T1000 (cell line): ENCODE measurements around the gene CES3.
A peak's percentile ranks its signal among the peaks of the same experiment; 100 is the strongest.
"Not testable (repeated sequence)": the region's sequence is repeated elsewhere in the genome, so short reads cannot be mapped to it uniquely, and the experiment has no call there.

ENCODE experiments used
- DNase-seq: peaks from one replicate; lab custom pipeline; 2025; ENCODE audit warnings: mixed read lengths; lab: John Stamatoyannopoulos, UW

The CES3 gene

DNA sequence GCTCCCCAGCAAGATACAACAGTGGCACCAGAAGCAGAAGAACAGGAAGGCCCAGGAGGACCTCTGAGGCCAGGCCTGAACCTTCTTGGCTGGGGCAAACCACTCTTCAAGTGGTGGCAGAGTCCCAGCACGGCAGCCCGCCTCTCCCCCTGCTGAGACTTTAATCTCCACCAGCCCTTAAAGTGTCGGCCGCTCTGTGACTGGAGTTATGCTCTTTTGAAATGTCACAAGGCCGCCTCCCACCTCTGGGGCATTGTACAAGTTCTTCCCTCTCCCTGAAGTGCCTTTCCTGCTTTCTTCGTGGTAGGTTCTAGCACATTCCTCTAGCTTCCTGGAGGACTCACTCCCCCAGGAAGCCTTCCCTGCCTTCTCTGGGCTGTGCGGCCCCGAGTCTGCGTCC, 11.9 kb downstream of the CES3 start:
- no peak for DNase-seq

DNA sequence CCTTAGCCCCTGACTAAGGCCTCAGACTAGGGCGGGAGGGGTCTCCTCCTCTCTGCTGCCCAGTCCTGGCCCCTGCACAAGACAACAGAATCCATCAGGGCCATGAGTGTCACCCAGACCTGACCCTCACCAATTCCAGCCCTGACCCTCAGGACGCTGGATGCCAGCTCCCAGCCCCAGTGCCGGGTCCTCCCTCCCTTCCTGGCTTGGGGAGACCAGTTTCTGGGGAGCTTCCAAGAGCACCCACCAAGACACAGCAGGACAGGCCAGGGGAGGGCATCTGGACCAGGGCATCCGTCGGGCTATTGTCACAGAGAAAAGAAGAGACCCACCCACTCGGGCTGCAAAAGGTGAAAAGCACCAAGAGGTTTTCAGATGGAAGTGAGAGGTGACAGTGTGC, 12.7 kb downstream of the CES3 start:
- no peak for DNase-seq

DNA sequence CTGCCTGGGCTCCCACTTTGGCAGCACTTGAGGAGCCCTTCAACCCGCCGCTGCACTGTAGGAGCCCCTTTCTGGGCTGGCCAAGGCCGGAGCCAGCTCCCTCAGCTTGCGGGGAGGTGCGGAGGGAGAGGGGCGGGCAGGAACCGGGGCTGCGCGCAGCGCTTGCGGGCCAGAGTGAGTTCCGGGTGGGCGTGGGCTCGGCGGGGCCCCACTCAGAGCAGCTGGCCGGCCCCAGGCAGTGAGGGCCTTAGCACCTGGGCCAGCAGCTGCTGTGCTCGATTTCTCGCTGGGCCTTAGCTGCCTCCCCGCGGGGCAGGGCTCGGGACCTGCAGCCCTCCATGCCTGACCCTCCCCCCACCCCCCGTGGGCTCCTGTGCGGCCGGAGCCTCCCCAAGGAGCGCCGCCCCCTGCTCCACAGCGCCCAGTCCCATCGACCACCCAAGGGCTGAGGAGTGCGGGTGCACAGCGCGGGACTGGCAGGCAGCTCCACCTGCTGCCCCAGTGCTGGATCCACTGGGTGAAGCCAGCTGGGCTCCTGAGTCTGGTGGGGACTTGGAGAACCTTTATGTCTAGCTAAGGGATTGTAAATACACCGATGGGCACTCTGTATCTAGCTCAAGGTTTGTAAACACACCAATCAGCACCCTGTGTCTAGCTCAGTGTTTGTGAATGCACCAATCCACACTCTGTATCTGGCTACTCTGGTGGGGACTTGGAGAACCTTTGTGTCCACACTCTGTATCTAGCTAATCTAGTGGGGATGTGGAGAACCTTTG, 13.3 kb downstream of the CES3 start:
- not testable (repeated sequence) for DNase-seq

DNA sequence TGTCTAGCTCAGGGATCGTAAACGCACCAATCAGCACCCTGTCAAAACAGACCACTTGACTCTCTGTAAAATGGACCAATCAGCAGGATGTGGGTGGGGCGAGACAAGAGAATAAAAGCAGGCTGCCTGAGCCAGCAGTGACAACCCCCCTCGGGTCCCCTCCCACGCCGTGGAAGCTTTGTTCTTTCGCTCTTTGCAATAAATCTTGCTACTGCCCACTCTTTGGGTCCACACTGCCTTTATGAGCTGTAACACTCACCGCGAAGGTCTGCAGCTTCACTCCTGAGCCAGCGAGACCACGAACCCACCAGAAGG, 13.8 kb downstream of the CES3 start:
- DNase-seq: not testable (repeated sequence)

DNA sequence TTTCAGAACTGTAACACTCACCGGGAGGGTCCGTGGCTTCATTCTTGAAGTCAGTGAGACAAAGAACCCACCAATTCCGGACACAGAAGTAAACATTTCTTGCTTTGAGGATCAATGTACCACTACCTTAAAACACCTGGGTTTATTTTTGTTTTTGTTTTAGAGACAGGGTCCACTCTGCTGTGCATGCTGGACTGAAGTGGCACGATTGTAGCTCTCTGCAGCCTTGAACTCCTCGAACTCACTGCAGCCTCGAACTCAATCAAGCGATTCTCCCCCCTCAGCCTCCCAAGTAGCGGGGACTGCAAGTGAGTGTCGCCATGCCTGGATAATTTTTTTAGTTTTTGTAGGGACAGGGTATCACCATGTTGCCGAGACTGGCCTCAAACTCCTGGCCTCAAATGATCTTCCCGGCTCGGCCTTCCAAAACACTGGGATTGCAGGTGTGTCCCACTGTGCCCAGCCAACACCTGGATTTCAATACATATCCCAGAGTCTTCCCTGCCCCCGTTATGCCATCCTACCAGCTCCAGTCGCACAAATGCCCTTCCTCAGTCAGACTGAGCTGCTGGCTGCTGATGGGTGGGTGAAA, 14.3 kb downstream of the CES3 start:
- DNase-seq: no peak

DNA sequence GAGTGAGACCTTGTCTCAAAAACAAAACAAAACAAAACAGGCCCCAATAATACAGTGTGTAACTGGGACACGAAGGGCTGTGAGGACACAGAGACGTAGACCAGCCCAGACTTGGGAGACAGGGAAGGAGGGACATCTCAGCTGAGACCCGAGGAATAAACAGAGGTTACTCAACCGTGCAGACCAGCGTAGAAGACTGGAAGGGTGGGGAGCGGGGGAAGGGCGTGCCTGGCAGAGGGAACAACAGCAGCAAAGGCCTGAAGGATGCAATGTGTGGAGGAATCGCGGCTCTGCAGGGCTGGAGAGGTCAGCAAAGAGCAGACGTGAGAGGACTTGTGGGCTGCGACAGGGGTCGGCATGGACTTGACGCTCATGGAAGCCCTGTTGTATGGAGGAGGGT, 15.7 kb downstream of the CES3 start:
- DNase-seq: no peak

DNA sequence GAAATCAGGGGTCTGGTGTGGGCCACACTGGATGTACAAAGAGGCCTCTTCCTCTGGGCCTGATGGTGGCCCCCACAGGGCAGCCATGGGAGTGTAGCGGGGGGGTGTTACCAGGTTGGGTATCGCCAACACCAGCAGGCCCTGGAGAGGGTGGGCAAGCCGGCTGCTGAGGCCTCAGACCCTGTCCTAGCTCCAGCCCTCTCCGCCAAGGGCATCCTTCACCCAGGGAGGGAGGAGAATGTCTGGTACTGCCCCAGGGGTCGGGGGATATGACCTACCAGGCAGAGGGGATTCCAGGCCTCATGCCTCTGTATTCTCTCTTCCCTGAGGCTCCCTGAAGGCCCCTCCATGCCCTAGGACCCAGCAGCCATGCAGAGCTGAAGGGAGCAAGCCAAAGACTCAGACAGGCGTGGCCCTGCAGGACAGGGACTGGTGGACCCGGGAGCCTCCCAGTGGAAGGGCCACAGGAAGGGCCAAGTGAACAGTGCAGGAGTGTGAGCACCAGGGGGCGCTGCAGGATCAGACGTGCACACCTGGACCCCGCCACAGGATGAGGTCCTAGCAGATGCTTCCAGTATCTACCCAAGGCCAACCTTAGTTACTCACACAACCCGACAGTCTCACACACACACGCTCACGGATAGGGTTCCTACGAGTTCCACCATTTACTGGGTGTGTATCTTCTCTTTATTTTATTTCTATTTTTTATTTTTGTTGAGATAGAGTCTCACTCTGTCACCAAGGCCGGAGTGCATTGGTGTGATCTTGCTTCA, 16.5 kb downstream of the CES3 start:
- peak; percentile 65 for DNase-seq

DNA sequence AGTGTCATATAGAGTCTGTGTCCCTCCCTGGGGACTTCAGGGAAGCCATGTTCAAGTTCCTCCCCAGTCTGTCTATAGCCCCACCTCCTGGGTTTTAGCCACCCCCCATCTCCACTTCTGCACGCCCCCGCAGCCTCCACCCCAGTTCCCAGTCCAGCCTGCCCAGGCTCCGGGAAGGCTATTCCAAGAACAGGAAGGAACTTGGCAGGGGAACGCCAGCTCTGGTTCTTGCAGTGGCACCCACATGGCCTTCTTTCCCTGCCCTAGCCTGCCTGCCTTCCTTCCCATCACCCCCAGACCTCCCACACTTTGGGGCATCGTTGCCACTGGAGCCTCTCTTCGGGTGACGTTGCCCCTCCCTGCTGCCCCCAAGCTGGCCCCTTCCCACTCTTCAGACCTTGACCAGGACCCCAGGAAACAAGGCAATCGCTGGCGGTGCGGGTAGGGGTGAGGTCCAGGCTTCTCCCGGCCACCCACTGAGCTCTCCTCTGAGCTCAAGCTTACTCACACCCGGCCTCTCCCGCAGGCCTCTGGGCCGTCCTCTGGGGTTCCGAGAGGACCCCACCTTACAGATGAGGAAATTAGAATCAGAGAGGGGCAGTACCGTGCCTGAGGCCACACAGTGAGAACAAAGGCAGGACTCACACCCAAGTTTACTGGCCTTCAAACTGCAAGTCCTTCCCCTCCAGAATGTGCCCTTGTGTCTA, 18.1 kb downstream of the CES3 start:
- no peak for DNase-seq

DNA sequence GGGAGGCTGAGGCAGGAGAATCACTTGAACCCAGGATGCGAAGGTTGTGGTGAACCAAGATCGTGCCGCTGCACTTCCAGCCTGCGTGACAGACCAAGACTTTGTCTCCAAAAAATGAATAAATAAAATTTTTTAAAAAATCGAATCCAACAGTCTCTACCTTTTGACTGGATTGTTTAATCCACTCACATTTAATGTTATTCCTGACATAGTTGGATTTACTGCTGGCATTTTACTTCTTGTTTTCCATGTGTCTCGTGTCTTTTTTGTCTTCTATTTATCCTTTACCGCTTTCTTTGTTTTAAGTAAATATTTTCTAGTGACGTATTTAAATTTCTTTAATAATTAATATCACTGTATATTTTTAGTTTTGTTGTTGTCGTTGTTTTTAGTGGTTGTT, 22.0 kb downstream of the CES3 start:
- DNase-seq: no peak

DNA sequence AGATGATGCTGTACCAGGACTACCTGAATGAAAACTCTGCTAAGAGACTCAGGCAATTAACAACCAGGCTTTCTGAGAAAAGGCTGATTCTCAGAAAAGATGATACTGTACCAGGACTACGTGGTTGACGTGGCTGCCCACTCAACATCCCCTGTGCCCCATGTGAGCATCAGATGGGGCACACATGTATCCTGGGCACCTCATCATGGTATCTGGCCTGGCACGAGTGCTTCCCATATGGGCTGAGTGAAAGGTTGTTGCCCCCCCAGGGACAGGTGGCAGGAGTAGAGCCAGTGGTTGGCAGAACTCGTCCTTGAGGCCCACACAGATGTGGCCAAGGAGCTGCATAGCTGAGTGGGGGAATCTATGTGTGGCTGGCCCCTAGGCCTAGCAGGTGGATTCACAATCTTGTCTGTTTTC, 23.8 kb downstream of the CES3 start:
- no peak for DNase-seq

DNA sequence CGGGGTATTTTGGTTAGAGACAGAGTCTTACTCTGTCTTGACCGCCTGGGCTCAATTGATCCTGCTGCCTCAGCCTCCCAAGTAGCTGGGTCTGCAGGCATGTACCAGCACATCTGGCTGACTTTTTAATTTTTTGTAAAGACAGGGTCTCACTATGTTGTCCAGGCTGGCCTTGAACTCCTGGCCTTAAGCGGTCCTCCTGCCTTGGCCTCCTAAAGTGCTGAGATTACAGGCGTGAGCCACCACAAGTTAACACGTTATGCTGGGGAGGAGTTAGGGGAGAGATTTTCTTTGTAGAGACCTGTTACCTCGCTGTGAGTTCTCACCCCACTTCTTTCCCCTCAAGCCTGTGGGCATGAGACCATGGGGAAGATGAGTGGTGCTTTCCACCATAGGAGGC, 25.5 kb downstream of the CES3 start:
- no peak for DNase-seq

DNA sequence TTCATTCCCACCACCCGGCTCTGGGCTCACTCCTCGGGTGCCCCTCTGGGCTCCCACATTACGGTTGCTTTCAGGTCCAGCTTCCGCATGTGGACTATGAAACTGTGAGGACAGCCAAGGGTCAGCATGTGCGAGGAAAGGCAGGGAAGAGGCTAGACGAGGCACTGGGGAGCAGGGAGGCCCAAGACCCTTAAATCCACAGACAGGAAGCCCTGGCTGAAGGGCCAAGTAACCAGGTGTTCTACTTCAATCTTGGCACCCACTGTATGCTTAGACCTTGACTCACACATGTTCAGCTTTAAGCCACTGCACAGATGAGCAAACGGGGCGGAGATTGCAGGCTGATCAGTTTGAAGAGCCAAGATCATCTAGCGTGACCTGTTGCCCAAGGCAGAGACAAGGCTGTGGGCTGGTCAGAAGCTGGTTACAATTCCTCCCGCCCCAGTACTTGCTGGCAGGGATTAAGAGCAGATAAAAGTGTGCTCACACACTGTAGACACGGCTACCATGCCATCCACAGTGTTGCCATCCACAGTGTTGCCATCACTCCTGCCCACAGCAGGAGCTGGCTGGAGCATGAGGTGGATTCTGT, 27.2 kb downstream of the CES3 start, which contains the start of gene CES4A:
CES4A (plus strand) TSS at position 393 of the 592 bp plus-strand sequence; CDS start at position 577, 184 bp downstream.
- DNase-seq: no peak

DNA sequence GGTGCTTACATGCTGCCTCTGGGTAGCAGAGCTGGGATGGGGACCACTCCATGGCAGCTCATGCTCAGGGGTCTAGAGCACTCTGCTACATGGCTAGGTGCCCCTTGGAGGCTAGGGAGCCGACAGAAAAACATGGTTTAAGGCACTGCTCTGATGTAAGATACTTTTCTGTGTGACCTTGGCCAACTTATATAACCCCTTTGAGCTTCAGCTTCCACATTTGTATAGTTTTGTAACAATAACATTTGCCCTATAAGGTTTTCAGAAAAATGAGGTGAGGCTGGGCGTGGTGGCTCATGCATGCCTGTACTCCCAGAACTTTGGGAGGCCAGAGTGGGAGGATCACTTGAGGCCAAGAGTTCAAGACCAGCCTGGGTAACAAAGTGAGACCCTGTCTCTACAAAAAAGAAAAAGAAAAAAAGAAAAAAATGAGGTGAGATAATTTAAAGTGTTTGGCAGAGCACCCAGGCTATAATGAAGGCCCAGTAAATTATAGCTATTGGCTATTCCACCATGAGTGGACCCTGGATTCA, 30.5 kb downstream of the CES3 start:
- DNase-seq: no peak

DNA sequence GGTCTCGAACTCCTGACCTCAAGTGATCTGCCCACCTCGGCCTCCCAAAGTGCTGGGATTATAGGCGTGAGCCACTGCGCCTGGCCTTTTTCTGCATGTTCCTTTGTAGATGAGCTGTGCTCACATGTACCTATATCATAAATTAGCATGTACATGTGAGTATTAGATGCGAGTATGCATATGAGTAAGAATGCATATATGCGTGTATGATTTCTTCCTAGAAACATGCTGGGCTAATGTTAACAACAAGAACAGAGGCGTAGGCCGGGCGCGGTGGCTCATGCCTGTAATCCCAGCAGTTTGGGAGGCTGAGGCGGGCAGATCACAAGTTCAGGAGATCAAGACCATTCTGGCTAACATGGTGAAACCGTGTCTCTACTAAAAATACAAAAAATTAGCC, 32.5 kb downstream of the CES3 start:
- not testable (repeated sequence) for DNase-seq

DNA sequence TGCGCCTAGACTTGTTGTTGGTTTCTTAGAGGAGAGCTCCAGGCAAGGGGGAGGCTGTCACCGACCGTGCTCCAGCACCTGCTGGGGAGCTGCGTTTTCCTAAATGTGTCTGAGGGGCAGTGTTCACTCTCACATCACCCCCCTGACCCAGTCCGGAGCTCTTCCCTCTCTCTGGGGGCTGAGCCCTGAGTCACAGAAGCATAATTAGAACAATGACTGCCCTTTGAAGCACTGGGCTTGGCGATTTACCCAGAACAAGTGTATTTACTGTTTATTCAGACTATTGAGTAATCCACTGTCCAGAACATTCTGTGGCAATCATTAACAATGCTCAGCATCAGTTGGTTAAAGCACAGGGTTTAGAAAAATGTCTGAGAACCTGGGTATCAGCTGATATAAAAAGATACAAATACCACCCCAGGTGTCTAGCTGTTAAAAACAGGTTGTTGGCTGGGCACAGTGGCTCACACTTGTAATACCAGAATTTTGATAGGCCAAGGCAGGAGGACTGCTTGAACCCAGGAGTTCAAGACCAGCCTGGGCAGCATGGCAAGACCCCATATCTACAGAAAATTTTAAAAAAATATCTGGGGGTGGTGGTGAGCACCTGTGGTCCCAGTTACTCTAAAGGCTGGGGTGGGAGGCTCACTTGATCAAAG, 35.4 kb downstream of the CES3 start:
- no peak for DNase-seq

DNA sequence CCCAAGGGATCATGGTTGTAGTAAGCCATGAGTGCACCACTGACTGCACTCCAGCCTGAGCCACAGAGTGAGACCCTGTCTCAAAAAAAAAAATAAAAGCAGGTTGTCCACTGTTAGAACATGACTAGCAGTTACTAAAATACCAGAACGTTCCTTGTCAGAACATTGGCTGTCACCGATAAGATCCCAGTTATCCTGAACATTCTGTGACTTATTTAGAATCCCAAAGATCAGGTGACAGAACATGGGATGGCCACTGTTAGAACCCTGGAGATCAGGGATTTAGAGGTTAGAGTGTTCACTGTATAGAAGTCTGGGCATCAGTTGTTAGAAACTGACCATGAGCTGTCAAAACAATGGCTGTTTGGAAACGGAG, 35.9 kb downstream of the CES3 start:
- DNase-seq: no peak

DNA sequence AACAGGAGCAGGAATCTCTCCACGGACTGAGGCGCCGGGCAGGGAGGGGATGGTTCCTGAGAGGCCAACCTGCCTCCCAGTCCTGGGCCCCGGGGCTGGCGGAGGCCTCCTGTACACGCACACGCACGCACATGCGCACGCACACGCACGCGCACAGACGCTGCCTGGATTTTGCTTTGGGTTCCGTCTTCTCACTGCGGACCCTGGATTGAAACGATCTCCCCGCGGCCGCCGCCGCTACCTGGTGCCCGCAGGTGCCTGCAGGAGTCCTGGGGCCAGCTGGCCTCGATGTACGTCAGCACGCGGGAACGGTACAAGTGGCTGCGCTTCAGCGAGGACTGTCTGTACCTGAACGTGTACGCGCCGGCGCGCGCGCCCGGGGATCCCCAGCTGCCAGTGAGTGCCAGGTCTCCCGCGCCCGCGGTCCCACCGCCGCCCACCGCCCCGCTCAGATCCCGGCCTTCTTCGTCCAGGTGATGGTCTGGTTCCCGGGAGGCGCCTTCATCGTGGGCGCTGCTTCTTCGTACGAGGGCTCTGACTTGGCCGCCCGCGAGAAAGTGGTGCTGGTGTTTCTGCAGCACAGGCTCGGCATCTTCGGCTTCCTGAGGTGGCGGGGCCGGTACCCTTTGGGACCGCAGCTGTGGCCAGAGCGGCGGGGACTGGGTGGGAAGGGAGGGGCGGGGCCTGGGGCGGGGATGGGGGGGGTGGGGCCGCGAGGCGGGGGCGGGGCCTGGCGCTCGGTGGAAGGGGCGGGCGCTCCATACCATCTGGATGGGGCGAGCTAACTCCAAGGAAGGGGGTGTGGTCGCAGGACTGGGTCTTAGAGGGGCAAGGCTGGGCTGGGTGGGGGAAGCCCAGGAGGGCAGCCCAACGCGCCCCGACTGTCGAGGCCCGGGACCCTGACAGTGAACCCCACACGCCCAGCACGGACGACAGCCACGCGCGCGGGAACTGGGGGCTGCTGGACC, 39.6 kb downstream of the CES3 start:
- DNase-seq: no peak

DNA sequence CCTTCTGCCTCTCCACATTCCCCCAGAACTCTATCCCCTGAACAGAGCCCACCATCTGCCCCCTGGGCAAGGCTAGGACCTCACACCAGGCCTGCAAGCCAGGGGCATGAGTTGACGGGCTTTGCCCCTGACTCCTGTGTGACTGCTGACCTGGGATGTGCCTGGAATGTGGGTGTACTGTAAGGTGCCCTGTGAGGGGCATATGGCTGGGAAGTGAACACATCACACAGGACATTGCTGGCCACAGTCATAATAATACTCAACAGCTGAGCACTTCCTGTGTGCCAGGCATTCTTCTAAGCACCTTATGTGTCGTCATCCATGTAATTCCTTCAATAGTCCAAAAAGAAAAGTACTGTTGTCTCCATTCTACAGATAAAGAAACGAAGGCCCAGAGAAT, 40.7 kb downstream of the CES3 start:
- no peak for DNase-seq

DNA sequence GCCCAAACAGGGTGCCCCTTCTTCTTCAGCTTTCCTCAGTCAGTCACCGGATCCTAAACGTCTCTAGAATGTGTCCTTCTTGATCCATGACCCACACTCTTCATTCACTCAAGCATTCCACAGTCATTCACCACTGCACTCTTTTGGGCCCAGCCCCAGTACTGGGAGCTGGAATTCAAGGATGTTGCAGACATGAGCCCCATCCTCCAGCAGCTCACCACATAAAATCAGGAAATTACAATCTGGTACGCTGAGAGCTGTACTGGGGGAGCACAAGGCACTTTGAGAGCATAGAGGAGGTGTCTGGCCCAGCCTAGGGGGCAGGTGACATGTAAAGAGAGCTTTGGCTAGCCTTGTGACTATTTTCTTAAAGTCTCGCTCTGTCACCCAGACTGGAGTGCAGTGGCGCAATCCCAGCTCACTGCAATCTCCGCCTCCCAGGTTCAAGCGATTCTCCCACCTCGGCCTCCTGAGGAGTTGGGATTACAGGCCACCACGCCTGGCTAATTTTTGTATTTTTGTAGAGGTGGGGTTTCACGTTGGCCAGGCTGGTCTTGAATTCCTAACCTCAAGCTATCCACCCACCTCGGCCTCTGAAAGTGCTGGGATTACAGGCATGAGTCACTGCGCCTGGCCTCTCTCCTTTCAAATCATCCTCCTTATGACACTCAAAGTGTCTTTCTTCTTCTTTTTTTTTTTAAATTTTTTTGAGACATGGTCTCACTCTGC, 46.0 kb downstream of the CES3 start:
- DNase-seq: no peak
